Trophoblast cell (in vitro differentiated cells and primary cell): ENCODE measurements around the gene JMJD1C.

Source experiments
- DNase-seq, 2 donors: peaks; one replicate each; pipeline ENCODE4 v3.0.0-alpha.2; 2016
- H2AFZ ChIP-seq: 2 replicates; pipeline ENCODE4 v1.6.1; 2013; ENCODE audit warnings: low read length, moderate library complexity, mild to moderate bottlenecking; ENCODE audit not compliant: insufficient read depth, poor library complexity
- H2AK5ac ChIP-seq: 2 replicates; pipeline ENCODE4 v1.6.1; 2013; ENCODE audit warnings: mild to moderate bottlenecking, low read length
- H2BK120ac ChIP-seq: 2 replicates; pipeline ENCODE4 v1.6.1; 2013; ENCODE audit warnings: low read length, mild to moderate bottlenecking, moderate library complexity; ENCODE audit not compliant: insufficient read depth, poor library complexity
- H2BK12ac ChIP-seq: 2 replicates; pipeline ENCODE4 v1.6.1; 2013; ENCODE audit warnings: mild to moderate bottlenecking, low read length, moderate library complexity
- H2BK5ac ChIP-seq: 2 replicates; pipeline ENCODE4 v1.6.1; 2013; ENCODE audit warnings: low read length, low read depth, moderate library complexity, mild to moderate bottlenecking; ENCODE audit not compliant: poor library complexity
- H3K14ac ChIP-seq: 2 replicates; pipeline ENCODE4 v1.6.1; 2013; ENCODE audit warnings: mild to moderate bottlenecking, low read length
- H3K18ac ChIP-seq: 2 replicates; pipeline ENCODE4 v1.6.1; 2013; ENCODE audit warnings: mild to moderate bottlenecking, low read length
- H3K23ac ChIP-seq: 2 replicates; pipeline ENCODE4 v1.6.1; 2013; ENCODE audit warnings: low read length
- H3K27ac ChIP-seq: 2 replicates; pipeline ENCODE4 v1.5.1; 2013; ENCODE audit warnings: low read depth, mild to moderate bottlenecking, inconsistent platforms, low read length, moderate library complexity
- H3K27me3 ChIP-seq: 2 replicates; pipeline ENCODE4 v1.6.1; 2013; ENCODE audit warnings: inconsistent platforms, mild to moderate bottlenecking, low read length, moderate library complexity; ENCODE audit not compliant: insufficient read depth
- H3K36me3 ChIP-seq, 2 experiments: 1 replicate in 1 of 2; 2 replicates in 1 of 2; pipeline ENCODE4 v1.6.1; 2013; ENCODE audit warnings: low read length in 2 of 2, mild to moderate bottlenecking in 2 of 2, moderate library complexity in 1 of 2; ENCODE audit not compliant: insufficient read depth in 2 of 2, control insufficient read depth in 1 of 2
- H3K4ac ChIP-seq: 2 replicates; pipeline ENCODE4 v1.6.1; 2013; ENCODE audit warnings: low read depth, mild to moderate bottlenecking, low read length, moderate library complexity
- H3K4me1 ChIP-seq, 2 experiments: 1 replicate in 1 of 2; 2 replicates in 1 of 2; pipeline ENCODE4 v1.6.1; 2013; ENCODE audit warnings: low read length in 2 of 2, mild to moderate bottlenecking in 2 of 2, moderate library complexity in 1 of 2; ENCODE audit not compliant: insufficient read depth in 2 of 2, control insufficient read depth in 1 of 2
- H3K4me2 ChIP-seq: 2 replicates; pipeline ENCODE4 v1.6.1; 2013; ENCODE audit warnings: inconsistent platforms, mild to moderate bottlenecking, low read length, moderate library complexity
- H3K4me3 ChIP-seq: 2 replicates; pipeline ENCODE4 v1.5.1; 2013; ENCODE audit warnings: mild to moderate bottlenecking, low read depth, low read length, inconsistent platforms
- H3K79me1 ChIP-seq: one replicate; pipeline ENCODE4 v1.6.1; 2013; ENCODE audit warnings: low read length
- H3K79me2 ChIP-seq: 2 replicates; pipeline ENCODE4 v1.6.1; 2013; ENCODE audit warnings: low read length, mild to moderate bottlenecking; ENCODE audit not compliant: control insufficient read depth, insufficient read depth, poor library complexity
- H3K9ac ChIP-seq: 2 replicates; pipeline ENCODE4 v1.6.1; 2013; ENCODE audit warnings: mild to moderate bottlenecking, low read length
- H3K9me3 ChIP-seq: 2 replicates; pipeline ENCODE4 v1.6.1; 2013; ENCODE audit warnings: low read depth, mild to moderate bottlenecking, control low read depth, inconsistent platforms, low read length; ENCODE audit not compliant: insufficient read depth
- H4K12ac ChIP-seq: 2 replicates; pipeline ENCODE4 v1.6.1; 2013; ENCODE audit warnings: low read depth, mild to moderate bottlenecking, low read length, moderate library complexity
- H4K8ac ChIP-seq: 2 replicates; pipeline ENCODE4 v1.6.1; 2013; ENCODE audit warnings: low read depth, mild to moderate bottlenecking, low read length, moderate library complexity
- H4K91ac ChIP-seq: one replicate; pipeline ENCODE4 v1.6.1; 2013; ENCODE audit warnings: low read depth, mild to moderate bottlenecking, low read length, moderate library complexity
- WGBS: extraction: QIAGEN DNeasy Blood & Tissue Kit; methylation state at CpG from one replicate; pipeline ENCODE4 v1.1.7; 2013; ENCODE audit warnings: missing lambda C conversion rate; ENCODE audit not compliant: insufficient read length, insufficient coverage; ENCODE audit errors: extremely low coverage; 5-methylcytosine and 5-hydroxymethylcytosine counted together

The JMJD1C gene

GRCh38 chr10:63192826-63193225 is 273.0 kb downstream of the JMJD1C start:
- Histone ChIP-seq H2BK5ac (no peak overlapping the region), H3K9me3 (no peaks in the 10 kb centered on the region), H3K27me3 (no peaks in the 10 kb centered on the region), H3K36me3 (peaks cover 23 to 24% of the 10 kb centered on the region in 2 experiments), H3K79me1 (no peaks in the 10 kb centered on the region), H2BK120ac (no peak overlapping the region), H3K23ac (no peak overlapping the region), H2BK12ac (no peak overlapping the region), H3K4me3 (no peak overlapping the region), H3K4me2 (no peak overlapping the region), H3K27ac (no peak overlapping the region), H3K4me1 (no peaks in the 10 kb centered on the region), H4K91ac (no peak overlapping the region), H3K79me2 (no peaks in the 10 kb centered on the region), H2AK5ac (no peak overlapping the region), H3K4ac (no peak overlapping the region), H2AFZ (no peak overlapping the region), H3K18ac (no peak overlapping the region), H3K14ac (no peak overlapping the region), H4K8ac (no peak overlapping the region), H3K9ac (peak overlapping the region; percentile 46), H4K12ac (no peak overlapping the region)
- no peak for DNase-seq
- WGBS, result no CpG with 5 or more reads among the region's 1 CpG

- H3K4me3 ChIP-seq, result no peak overlapping the region
Measured at GRCh38 chr10:63175534-63175933, 290.2 kb downstream of the JMJD1C start.

GRCh38 chr10:63173468-63174232 is 292.1 kb downstream of the JMJD1C start:
- H4K91ac ChIP-seq, result no peak overlapping the region
- no peak overlapping the region for H3K23ac ChIP-seq
- H3K36me3 ChIP-seq, result peaks cover 5 to 6% of the 10 kb centered on the region in 2 experiments
- H2BK5ac ChIP-seq, result no peak overlapping the region
- H3K27me3 ChIP-seq, result no peaks in the 10 kb centered on the region
- no peak overlapping the region for H3K27ac ChIP-seq
- no peak overlapping the region for H3K4me2 ChIP-seq
- no peaks in the 10 kb centered on the region for H3K79me2 ChIP-seq
- H4K12ac ChIP-seq, result no peak overlapping the region
- no peak overlapping the region for H3K9ac ChIP-seq
- no peak overlapping the region for H4K8ac ChIP-seq
- H3K4me1 ChIP-seq, result no peaks in the 10 kb centered on the region
- DNase-seq, result no peak
- no peak overlapping the region for H2BK120ac ChIP-seq
- H2AFZ ChIP-seq, result no peak overlapping the region
- H2AK5ac ChIP-seq, result no peak overlapping the region
- H3K79me1 ChIP-seq, result no peaks in the 10 kb centered on the region
- no peak overlapping the region for H2BK12ac ChIP-seq
- H3K4ac ChIP-seq, result no peak overlapping the region
- no peak overlapping the region for H3K18ac ChIP-seq
- no peaks in the 10 kb centered on the region for H3K9me3 ChIP-seq
- WGBS, result no CpG with 5 or more reads among the region's 1 CpG
- no peak overlapping the region for H3K14ac ChIP-seq
- no peak overlapping the region for H3K4me3 ChIP-seq

More at GRCh38 chr10:63175534-63175933, 290.2 kb downstream of the JMJD1C start:
- H2AK5ac ChIP-seq, result no peak overlapping the region
- H3K4me2 ChIP-seq, result no peak overlapping the region
- no peak overlapping the region for H2BK120ac ChIP-seq
- H2BK5ac ChIP-seq, result no peak overlapping the region
- no peak overlapping the region for H3K9ac ChIP-seq
- no peak overlapping the region for H4K91ac ChIP-seq
- no peak overlapping the region for H3K14ac ChIP-seq
- no peaks in the 10 kb centered on the region for H3K27me3 ChIP-seq
- no peak overlapping the region for H3K27ac ChIP-seq
- H4K12ac ChIP-seq, result no peak overlapping the region
- peaks cover 8 to 12% of the 10 kb centered on the region in 2 experiments for H3K36me3 ChIP-seq
- WGBS, result no CpG with 5 or more reads among the region's 1 CpG
- no peaks in the 10 kb centered on the region for H3K79me1 ChIP-seq
- H3K18ac ChIP-seq, result no peak overlapping the region
- no peak for DNase-seq
- H3K9me3 ChIP-seq, result no peaks in the 10 kb centered on the region
- H3K4ac ChIP-seq, result no peak overlapping the region
- H2BK12ac ChIP-seq, result no peak overlapping the region
- no peaks in the 10 kb centered on the region for H3K79me2 ChIP-seq
- no peak overlapping the region for H4K8ac ChIP-seq
- no peaks in the 10 kb centered on the region for H3K4me1 ChIP-seq
- H2AFZ ChIP-seq, result no peak overlapping the region
- no peak overlapping the region for H3K23ac ChIP-seq

- DNase-seq, result no peak
Measured at GRCh38 chr10:63171926-63172325, 293.9 kb downstream of the JMJD1C start.

More at GRCh38 chr10:63171926-63172325, 293.9 kb downstream of the JMJD1C start:
- H4K12ac ChIP-seq, result no peak overlapping the region
- WGBS, result no CpG with 5 or more reads among the region's 1 CpG
- no peak overlapping the region for H4K91ac ChIP-seq
- H2BK12ac ChIP-seq, result no peak overlapping the region
- peaks cover 2 to 3% of the 10 kb centered on the region in 2 experiments for H3K36me3 ChIP-seq
- no peak overlapping the region for H4K8ac ChIP-seq
- no peak overlapping the region for H3K18ac ChIP-seq
- no peak overlapping the region for H2AFZ ChIP-seq
- H3K4me2 ChIP-seq, result no peak overlapping the region
- H3K4ac ChIP-seq, result no peak overlapping the region
- no peaks in the 10 kb centered on the region for H3K79me2 ChIP-seq
- no peaks in the 10 kb centered on the region for H3K4me1 ChIP-seq
- H2BK120ac ChIP-seq, result no peak overlapping the region
- no peak overlapping the region for H3K27ac ChIP-seq
- no peak overlapping the region for H2BK5ac ChIP-seq
- no peaks in the 10 kb centered on the region for H3K79me1 ChIP-seq
- H3K23ac ChIP-seq, result no peak overlapping the region
- no peak overlapping the region for H3K4me3 ChIP-seq
- no peak overlapping the region for H2AK5ac ChIP-seq
- H3K27me3 ChIP-seq, result no peaks in the 10 kb centered on the region
- no peak overlapping the region for H3K14ac ChIP-seq
- H3K9me3 ChIP-seq, result no peaks in the 10 kb centered on the region
- H3K9ac ChIP-seq, result no peak overlapping the region
